K562 (cell line): ENCODE measurements around the gene ZNF500. TPM values are rescaled to one million over a fixed set of nuclear protein-coding genes. Genes with fewer than 3 reads are reported as not detected.

Experiments used
- ATAC-seq: fragments of 200-7000 bp; cut with Tn5 transposase; 3 replicates; pipeline ENCODE4 v1.9.1; 2020; ENCODE audit warnings: moderate library complexity
- BruUV-seq: library from RNA; stranded (reverse); fragments of 400-500 nt; replicated peaks from 2 replicates; lab custom pipeline; 2021; lab: Mats Ljungman, UMichigan
- CTCF ChIA-PET: fragments of 300-600 bp; formaldehyde crosslinking; extraction: SDS; loops from one replicate; lab custom pipeline; 2021; ENCODE audit warnings: low intra/inter-chr PET ratio; lab: Yijun Ruan, JAX
- POLR2A ChIA-PET: fragments of 300-600, 350-650 bp; sonication (Branson Sonifier 250); formaldehyde crosslinking; extraction: SDS; loops from one replicate; lab custom pipeline; 2021; ENCODE audit warnings: antibody characterized with exemption, inconsistent platforms; lab: Yijun Ruan, JAX
- DNase-seq, 4 experiments: peaks; one replicate each; pipeline versions ENCODE4 v3.0.0 to v3.0.0-alpha.2; 2011 to 2018; ENCODE audit warnings: low spot score in 3 of 4, mixed read lengths in 3 of 4; ENCODE audit errors: extremely low read depth in 1 of 4
- FAIRE-seq: peaks from 2 replicates; lab custom pipeline; 2011; peaks lifted over from hg19 to GRCh38; lab: Jason Lieb, UNC
- H2AFZ ChIP-seq: 2 replicates; pipeline ENCODE4 v1.6.0; 2011; ENCODE audit warnings: low read depth, low read length, control low read depth, inconsistent platforms
- H3K27ac ChIP-seq: fragments of 200-600 bp; 3 replicates; pipeline ENCODE4 v1.8.0; 2011; ENCODE audit warnings: low read depth, mild to moderate bottlenecking, control low read depth, inconsistent platforms, low read length, moderate library complexity, mixed read lengths; ENCODE audit errors: extremely low read depth
- H3K27me3 ChIP-seq, 2 experiments: fragments of 300-600 bp in 1 of 2; 2 replicates in 1 of 2; 3 replicates in 1 of 2; pipeline versions ENCODE4 v1.6.0 to v1.8.0; 2011; ENCODE audit warnings: inconsistent platforms in 2 of 2, low read length in 2 of 2, mild to moderate bottlenecking in 1 of 2, mixed read lengths in 1 of 2, moderate library complexity in 1 of 2; ENCODE audit not compliant: control insufficient read depth in 2 of 2, insufficient read depth in 2 of 2
- H3K36me3 ChIP-seq: fragments of 300-600 bp; 3 replicates; pipeline ENCODE4 v1.8.0; 2011; ENCODE audit warnings: mild to moderate bottlenecking, low read length, inconsistent platforms; ENCODE audit not compliant: control insufficient read depth, insufficient read depth
- H3K4me1 ChIP-seq, 2 experiments: fragments of 200-600 bp in 1 of 2; replicated peaks in 1 of 2; 2 replicates in 1 of 2; 3 replicates in 1 of 2; pipeline versions ENCODE4 v1.5.1 to v1.8.0; 2011; ENCODE audit warnings: inconsistent platforms in 2 of 2, low read length in 2 of 2, mild to moderate bottlenecking in 1 of 2, mixed read lengths in 1 of 2, moderate library complexity in 1 of 2; ENCODE audit not compliant: control insufficient read depth in 2 of 2, insufficient read depth in 2 of 2
- H3K4me2 ChIP-seq: 2 replicates; pipeline ENCODE4 v1.6.1; 2011; ENCODE audit warnings: low read length, control low read depth, inconsistent platforms, mixed read lengths; ENCODE audit not compliant: insufficient read depth
- H3K4me3 ChIP-seq: fragments of 200-600 bp; sonication (generic), shearing (Covaris generic); 2 replicates; pipeline ENCODE4 v1.5.1; 2016; ENCODE audit warnings: control low read depth, inconsistent platforms
- H3K79me2 ChIP-seq: fragments of 200-600 bp; 3 replicates; pipeline ENCODE4 v1.8.0; 2011; ENCODE audit warnings: low read length, inconsistent platforms; ENCODE audit not compliant: control insufficient read depth, insufficient read depth
- H3K9ac ChIP-seq, 2 experiments: 2 replicates each; pipeline versions ENCODE4 v1.6.0 to v1.6.1; 2011; ENCODE audit warnings: low read depth in 2 of 2, low read length in 2 of 2, control low read depth in 1 of 2, inconsistent platforms in 1 of 2, mild to moderate bottlenecking in 1 of 2, mixed read lengths in 1 of 2; ENCODE audit not compliant: insufficient read depth in 1 of 2
- H3K9me1 ChIP-seq: one replicate; pipeline ENCODE4 v1.6.0; 2011; ENCODE audit warnings: inconsistent platforms, mild to moderate bottlenecking, low read length, moderate library complexity; ENCODE audit not compliant: control insufficient read depth, insufficient read depth
- H3K9me3 ChIP-seq: replicated peaks from 2 replicates; pipeline ENCODE4 v1.5.1; 2011; ENCODE audit warnings: low read depth, low read length, inconsistent platforms; ENCODE audit not compliant: control insufficient read depth, insufficient read depth
- H4K20me1 ChIP-seq: replicated peaks from 2 replicates; pipeline ENCODE4 v1.6.1; 2011; ENCODE audit warnings: low read length, inconsistent platforms, mixed read lengths; ENCODE audit not compliant: control insufficient read depth, insufficient read depth
- CBX2 ChIP-seq: fragments of 200-600 bp; sonication (generic); IDR thresholded peaks from one replicate; pipeline ENCODE4 v1.6.1; 2012; ENCODE audit warnings: mild to moderate bottlenecking, low read length, inconsistent platforms; ENCODE audit not compliant: insufficient read depth, poor library complexity, severe bottlenecking
- FOXA1 ChIP-seq: fragments of 450-650 bp; IDR thresholded peaks from 2 replicates; pipeline ENCODE4 v1.6.1; 2016; ENCODE audit warnings: mild to moderate bottlenecking, borderline replicate concordance
- FOXM1 ChIP-seq, 2 experiments: fragments of 450-650 bp in 1 of 2; sonication (generic) in 1 of 2; formaldehyde crosslinking in 1 of 2; IDR thresholded peaks; 2 replicates each; pipeline versions ENCODE4 v1.6.1 to v1.9.0; 2017 to 2022; ENCODE audit warnings: low read depth in 2 of 2, mild to moderate bottlenecking in 2 of 2, missing genetic modification reagents in 1 of 2, moderate library complexity in 1 of 2
- MTA1 ChIP-seq: fragments of 450-650 bp; IDR thresholded peaks from 2 replicates; pipeline ENCODE4 v1.6.1; 2017; ENCODE audit warnings: borderline replicate concordance
- TFAM ChIP-seq: fragments of 250-450 bp; sonication (Bioruptor Pico); conservative IDR thresholded peaks from 2 replicates; pipeline ENCODE4 v1.5.0; 2021; ENCODE audit warnings: mild to moderate bottlenecking, moderate library complexity
- U2AF1 ChIP-seq: fragments of 200-400 bp; formaldehyde crosslinking; optimal IDR thresholded peaks from 2 replicates; pipeline ENCODE3; 2017; ENCODE audit warnings: mild to moderate bottlenecking, low read depth, low read length, moderate library complexity
- ZNF766 ChIP-seq: fragments of 200-800 bp; sonication (Bioruptor generic); conservative IDR thresholded peaks from 2 replicates; pipeline ENCODE4 v1.6.1; 2016; ENCODE audit warnings: missing genetic modification characterization, missing compliant biosample characterization
- whole genome bisulfite sequencing: fragments of 100-300 bp; shearing (Covaris generic); methylation state at CpG from one replicate; pipeline ENCODE4 v1.1.6; 2016; ENCODE audit warnings: low coverage, mixed read lengths; ENCODE audit not compliant: insufficient coverage; ENCODE audit errors: missing lambda C conversion rate; 5-methylcytosine and 5-hydroxymethylcytosine counted together
- in situ Hi-C: fragments of 300-500 bp; cut with MboI; formaldehyde crosslinking; loops from 4 replicates; pipeline ENCODE4 v1.15.0; 2018; ENCODE audit warnings: inconsistent platforms, mixed read lengths
- intact Hi-C: fragments of 100-400 bp; cut with micrococcal nuclease; formaldehyde crosslinking; loops from 2 replicates; pipeline ENCODE4 v1.14.2; 2022
- polyA plus RNA-seq, 8 experiments: library from polyadenylated mRNA; depleted of rRNA in 4 of 8; stranded (reverse) in 5 of 8; unstranded in 3 of 8; fragments of >200 nt; fragmentation: Nextera tagmentation in 2 of 8; fragmentation: Illumina TruSeq in 1 of 8; extraction: Ambion mirVana in 2 of 8; extraction: Trizol in 1 of 8; gene quantifications; 2 replicates each; pipeline versions ENCODE4 v1.2.1 to v1.2.3, GENCODE V29; 2011 to 2014; ENCODE audit warnings: inconsistent platforms in 1 of 8, missing spikeins in 1 of 8
- total RNA-seq, 7 experiments: library from RNA; depleted of rRNA in 6 of 7; stranded (reverse); fragments of >200 nt in 6 of 7; fragmentation: Illumina TruSeq in 2 of 7; extraction: Trizol in 2 of 7; gene quantifications; 2 replicates each; pipeline versions ENCODE4 v1.2.1 to v1.2.3, GENCODE V29; 2011 to 2021; ENCODE audit warnings: low replicate concordance in 1 of 7
- TF ChIP-seq, protein P1 (sequence below): fragments of 250-450 bp; sonication (Bioruptor Pico); IDR thresholded peaks from 2 replicates; pipeline ENCODE4 v1.8.0; 2022; ENCODE audit warnings: inconsistent platforms, mild to moderate bottlenecking, moderate library complexity, borderline replicate concordance
- TF ChIP-seq, protein P2 (sequence below): fragments of 250-450 bp; sonication (Bioruptor Pico); IDR thresholded peaks from 2 replicates; pipeline ENCODE4 v1.5.0; 2020; ENCODE audit warnings: mild to moderate bottlenecking, borderline replicate concordance

Gene ZNF500
- total and polyA plus RNA-seq, 9 of the 15 experiments (the other 6 are each of a cell fraction or from before 2014, with no cell fraction given), result 0.80 to 20.8 (median 5.3) TPM

DNA sequence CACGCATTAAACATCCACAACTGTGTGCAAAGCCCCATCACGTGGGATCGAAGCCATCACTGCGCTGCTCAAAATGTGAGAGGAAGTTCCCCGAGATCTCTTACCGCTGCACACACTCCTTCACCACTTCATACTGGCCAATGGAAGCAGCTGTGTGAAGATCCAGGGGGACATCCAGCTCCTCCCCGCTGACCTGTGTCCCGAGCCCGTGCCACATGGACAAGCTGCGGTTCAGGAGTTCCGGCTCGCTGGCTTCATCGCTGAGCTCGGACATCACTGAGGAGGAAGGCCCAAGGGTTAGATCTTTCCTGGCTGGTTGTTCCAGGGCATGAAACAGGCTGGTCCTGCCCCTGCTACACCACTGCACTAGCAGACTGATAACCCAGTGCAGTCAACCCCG is 37.1 kb downstream of the ZNF500 start:
- H3K4me2 ChIP-seq, result no peak overlapping the region
- DNase-seq (no peak), ATAC-seq (no peak), FAIRE-seq (no peak)
- peaks cover 2% of the 10 kb centered on the region for H4K20me1 ChIP-seq
- 91% methylated on average over 14 of the region's 15 CpGs for WGBS
- no peaks in the 10 kb centered on the region for H3K9me3 ChIP-seq
- ChIA-PET POLR2A (interaction anchor here (0.7 to 0.8 kb wide), 2 partner anchors 104 to 168 kb away, joined by 3 read pairs; no protein-coding TSS in a partner anchor), CTCF (no interaction called here)
- BruUV-seq, result no TSS peak
- peaks cover under 1 to 14% of the 10 kb centered on the region in 2 experiments; a peak in 3 of 5 replicates for H3K4me1 ChIP-seq
- no peaks in the 10 kb centered on the region for H3K9me1 ChIP-seq
- no peak overlapping the region for H3K4me3 ChIP-seq
- no peak overlapping the region for H2AFZ ChIP-seq
- peaks cover 53% of the 10 kb centered on the region for H3K36me3 ChIP-seq
- H3K9ac ChIP-seq, result no peak overlapping the region
- H3K79me2 ChIP-seq, result peaks cover 28% of the 10 kb centered on the region
- in situ Hi-C loops (no loop called here), intact Hi-C loops (loop anchor here (5.0 kb wide), 1 partner anchor 117 kb away; the partner anchor contains the start of genes GLYR1 and UBN1)
- no peaks in the 10 kb centered on the region for H3K27me3 ChIP-seq
- no peak overlapping the region for H3K27ac ChIP-seq
- TF ChIP-seq, protein P1, sequence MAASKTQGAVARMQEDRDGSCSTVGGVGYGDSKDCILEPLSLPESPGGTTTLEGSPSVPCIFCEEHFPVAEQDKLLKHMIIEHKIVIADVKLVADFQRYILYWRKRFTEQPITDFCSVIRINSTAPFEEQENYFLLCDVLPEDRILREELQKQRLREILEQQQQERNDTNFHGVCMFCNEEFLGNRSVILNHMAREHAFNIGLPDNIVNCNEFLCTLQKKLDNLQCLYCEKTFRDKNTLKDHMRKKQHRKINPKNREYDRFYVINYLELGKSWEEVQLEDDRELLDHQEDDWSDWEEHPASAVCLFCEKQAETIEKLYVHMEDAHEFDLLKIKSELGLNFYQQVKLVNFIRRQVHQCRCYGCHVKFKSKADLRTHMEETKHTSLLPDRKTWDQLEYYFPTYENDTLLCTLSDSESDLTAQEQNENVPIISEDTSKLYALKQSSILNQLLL (CRISPR knock-in tag), result no peak
- TF ChIP-seq U2AF1, result no peak
- no peak for TF ChIP-seq MTA1
- TF ChIP-seq FOXA1, result no peak
- TF ChIP-seq TFAM (CRISPR knock-in tag), result no peak
- no peak for TF ChIP-seq ZNF766
- TF ChIP-seq CBX2, result no peak
- TF ChIP-seq FOXM1 (IDR thresholded peaks at IDR 0.05; ENCODE audit: low read depth), result no peak
- TF ChIP-seq FOXM1 (CRISPR knock-in tag; IDR thresholded peaks at IDR 0.05; ENCODE audit: low read depth), result no peak
- TF ChIP-seq, protein P2, sequence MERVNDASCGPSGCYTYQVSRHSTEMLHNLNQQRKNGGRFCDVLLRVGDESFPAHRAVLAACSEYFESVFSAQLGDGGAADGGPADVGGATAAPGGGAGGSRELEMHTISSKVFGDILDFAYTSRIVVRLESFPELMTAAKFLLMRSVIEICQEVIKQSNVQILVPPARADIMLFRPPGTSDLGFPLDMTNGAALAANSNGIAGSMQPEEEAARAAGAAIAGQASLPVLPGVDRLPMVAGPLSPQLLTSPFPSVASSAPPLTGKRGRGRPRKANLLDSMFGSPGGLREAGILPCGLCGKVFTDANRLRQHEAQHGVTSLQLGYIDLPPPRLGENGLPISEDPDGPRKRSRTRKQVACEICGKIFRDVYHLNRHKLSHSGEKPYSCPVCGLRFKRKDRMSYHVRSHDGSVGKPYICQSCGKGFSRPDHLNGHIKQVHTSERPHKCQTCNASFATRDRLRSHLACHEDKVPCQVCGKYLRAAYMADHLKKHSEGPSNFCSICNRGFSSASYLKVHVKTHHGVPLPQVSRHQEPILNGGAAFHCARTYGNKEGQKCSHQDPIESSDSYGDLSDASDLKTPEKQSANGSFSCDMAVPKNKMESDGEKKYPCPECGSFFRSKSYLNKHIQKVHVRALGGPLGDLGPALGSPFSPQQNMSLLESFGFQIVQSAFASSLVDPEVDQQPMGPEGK (CRISPR knock-in tag), result no peak
